ENCODE results near the gene ESYT3.

ESYT3 gene

GRCh38 chr3:138472141-138472825 is 37.9 kb downstream of the ESYT3 start:
- TF ChIP-seq, protein P1, sequence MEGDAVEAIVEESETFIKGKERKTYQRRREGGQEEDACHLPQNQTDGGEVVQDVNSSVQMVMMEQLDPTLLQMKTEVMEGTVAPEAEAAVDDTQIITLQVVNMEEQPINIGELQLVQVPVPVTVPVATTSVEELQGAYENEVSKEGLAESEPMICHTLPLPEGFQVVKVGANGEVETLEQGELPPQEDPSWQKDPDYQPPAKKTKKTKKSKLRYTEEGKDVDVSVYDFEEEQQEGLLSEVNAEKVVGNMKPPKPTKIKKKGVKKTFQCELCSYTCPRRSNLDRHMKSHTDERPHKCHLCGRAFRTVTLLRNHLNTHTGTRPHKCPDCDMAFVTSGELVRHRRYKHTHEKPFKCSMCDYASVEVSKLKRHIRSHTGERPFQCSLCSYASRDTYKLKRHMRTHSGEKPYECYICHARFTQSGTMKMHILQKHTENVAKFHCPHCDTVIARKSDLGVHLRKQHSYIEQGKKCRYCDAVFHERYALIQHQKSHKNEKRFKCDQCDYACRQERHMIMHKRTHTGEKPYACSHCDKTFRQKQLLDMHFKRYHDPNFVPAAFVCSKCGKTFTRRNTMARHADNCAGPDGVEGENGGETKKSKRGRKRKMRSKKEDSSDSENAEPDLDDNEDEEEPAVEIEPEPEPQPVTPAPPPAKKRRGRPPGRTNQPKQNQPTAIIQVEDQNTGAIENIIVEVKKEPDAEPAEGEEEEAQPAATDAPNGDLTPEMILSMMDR (conservative IDR thresholded peaks at IDR 0.05; ENCODE audit: control insufficient read depth, insufficient read depth, low read depth, low read length) = no peak
- H3K4me3 ChIP-seq (ENCODE audit: control insufficient read depth, low read depth, low read length) = no peak overlapping the region
- no peak for DNase-seq (ENCODE audit: low read depth)

- no peak overlapping the region for H3K4me3 ChIP-seq (ENCODE audit: control insufficient read depth, low read depth, low read length)
- TF ChIP-seq, protein P1 (conservative IDR thresholded peaks at IDR 0.05; ENCODE audit: control insufficient read depth, insufficient read depth, low read depth, low read length) = no peak
- DNase-seq (ENCODE audit: low read depth) = no peak
Observed at GRCh38 chr3:138473391-138473790, 39.0 kb downstream of the ESYT3 start.

DNA sequence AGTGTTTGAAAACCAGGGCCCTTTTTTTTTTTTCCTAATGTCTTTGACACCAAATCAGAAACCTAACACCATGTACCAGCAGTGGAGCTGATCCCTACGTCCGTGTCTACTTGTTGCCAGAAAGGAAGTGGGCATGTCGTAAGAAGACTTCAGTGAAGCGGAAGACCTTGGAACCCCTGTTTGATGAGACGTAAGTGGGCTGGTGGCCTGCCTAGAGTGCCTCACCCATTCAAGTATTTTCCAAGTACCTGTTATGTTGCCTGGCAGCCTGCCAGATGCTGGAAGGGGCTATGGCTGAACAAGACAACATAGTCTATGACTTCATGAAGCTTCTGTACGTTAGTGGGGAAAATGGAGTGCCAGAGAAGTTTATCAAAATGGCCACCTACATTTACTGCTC is 39.7 kb downstream of the ESYT3 start:
- no peak for DNase-seq (ENCODE audit: low read depth)
- H3K4me3 ChIP-seq (ENCODE audit: control insufficient read depth, low read depth, low read length) = no peak overlapping the region
- TF ChIP-seq, protein P1 (conservative IDR thresholded peaks at IDR 0.05; ENCODE audit: control insufficient read depth, insufficient read depth, low read depth, low read length) = no peak

GRCh38 chr3:138476526-138476925 is 42.1 kb downstream of the ESYT3 start:
- no peak for DNase-seq (ENCODE audit: low read depth)
- TF ChIP-seq, protein P1 (conservative IDR thresholded peaks at IDR 0.05; ENCODE audit: control insufficient read depth, insufficient read depth, low read depth, low read length) = no peak
- no peak overlapping the region for H3K4me3 ChIP-seq (ENCODE audit: control insufficient read depth, low read depth, low read length)

DNA sequence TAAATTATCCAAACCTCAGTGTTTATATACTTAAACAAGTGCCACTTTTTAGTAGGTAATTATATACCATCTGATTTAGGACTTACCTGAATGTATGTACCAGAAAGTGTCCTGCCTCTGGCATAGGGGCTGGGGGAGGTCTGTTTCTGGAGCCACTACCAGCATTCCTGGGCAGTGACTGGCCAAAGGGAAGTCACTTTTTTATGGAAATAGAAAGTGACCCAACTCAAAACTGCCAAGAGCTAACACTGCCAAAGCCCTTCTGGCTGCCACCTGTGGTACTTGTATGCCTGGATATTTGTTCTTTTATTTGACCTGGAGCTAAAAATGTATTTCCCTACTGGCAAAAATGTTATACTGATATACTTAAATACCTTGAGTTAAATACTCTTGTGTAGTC is 42.7 kb downstream of the ESYT3 start:
- TF ChIP-seq, protein P1 (conservative IDR thresholded peaks at IDR 0.05; ENCODE audit: control insufficient read depth, insufficient read depth, low read depth, low read length) = no peak
- no peak overlapping the region for H3K4me3 ChIP-seq (ENCODE audit: control insufficient read depth, low read depth, low read length)
- no peak for DNase-seq (ENCODE audit: low read depth)

- H3K4me3 ChIP-seq (ENCODE audit: control insufficient read depth, low read depth, low read length) = no peak overlapping the region
- TF ChIP-seq, protein P1 (conservative IDR thresholded peaks at IDR 0.05; ENCODE audit: control insufficient read depth, insufficient read depth, low read depth, low read length) = no peak
- DNase-seq (ENCODE audit: low read depth) = no peak
Observed at GRCh38 chr3:138477801-138478200, 43.4 kb downstream of the ESYT3 start.
